VCaP (cell line): ENCODE results near the gene BTN2A1.

ENCODE experiments used
- H3K27ac ChIP-seq: fragments of 450-650 bp; 2 replicates; pipeline ENCODE4 v1.5.1; 2017
- CTCF ChIP-seq: fragments of 450-650 bp; conservative IDR thresholded peaks from 2 replicates; pipeline ENCODE4 v1.5.1; 2017; ENCODE audit warnings: mild to moderate bottlenecking, moderate library complexity

BTN2A1 gene

GRCh38 chr6:26464416-26465131 is 6.8 kb downstream of the BTN2A1 start:
- TF ChIP-seq CTCF = no peak
- no peak overlapping the region for H3K27ac ChIP-seq

- H3K27ac ChIP-seq = no peak overlapping the region
- TF ChIP-seq CTCF = no peak
Observed at GRCh38 chr6:26465776-26466175, 8.0 kb downstream of the BTN2A1 start.

GRCh38 chr6:26468829-26469228 is 11.1 kb downstream of the BTN2A1 start:
- TF ChIP-seq CTCF = no peak
- no peak overlapping the region for H3K27ac ChIP-seq

GRCh38 chr6:26470643-26471042 is 12.9 kb downstream of the BTN2A1 start:
- H3K27ac ChIP-seq = no peak overlapping the region
- no peak for TF ChIP-seq CTCF

GRCh38 chr6:26471970-26472369 is 14.2 kb downstream of the BTN2A1 start:
- no peak overlapping the region for H3K27ac ChIP-seq
- TF ChIP-seq CTCF = no peak

GRCh38 chr6:26472549-26473290 is 15.0 kb downstream of the BTN2A1 start:
- no peak for TF ChIP-seq CTCF
- H3K27ac ChIP-seq = peak overlapping the region; percentile 84

GRCh38 chr6:26473429-26473757 is 15.6 kb downstream of the BTN2A1 start:
- no peak for TF ChIP-seq CTCF
- H3K27ac ChIP-seq = peak overlapping the region; percentile 84
